ENCODE data around the gene MLLT10. TPM values are rescaled to one million over a fixed set of nuclear protein-coding genes. Genes with fewer than 3 reads are reported as not detected.

Gene MLLT10
- total RNA-seq, 2 donors from 2014 or later, result 55.8 to 62.9 TPM

- Histone ChIP-seq H3K9ac (ENCODE audit: extremely low read depth, low read length, poor library complexity, severe bottlenecking) (peak overlapping the region; percentile 15), H3K36me3 (ENCODE audit: control insufficient read depth, insufficient read depth, low read length) (peaks cover 10% of the 10 kb centered on the region), H3K27ac (ENCODE audit: low read depth, low read length) (peak overlapping the region; percentile 19), H3K27me3 (ENCODE audit: control insufficient read depth, insufficient read depth, low read length, poor library complexity, severe bottlenecking) (no peaks in the 10 kb centered on the region), H3K4me3 (ENCODE audit: low read length) (peak overlapping the region; percentile 69), H3K9me3 (ENCODE audit: control insufficient read depth, low read length) (no peaks in the 10 kb centered on the region), H3K4me1 (ENCODE audit: control insufficient read depth, insufficient read depth, low read length) (peaks cover 26% of the 10 kb centered on the region)
- H3K36me3 Mint-ChIP-seq (ENCODE audit: low read depth), result peaks cover 10% of the 10 kb centered on the region
- peak; percentile 42 for DNase-seq
- H3K4me1 Mint-ChIP-seq, result peaks cover 49% of the 10 kb centered on the region
- 37 to 48% methylated on average over 7 of the region's 8 CpGs for WGBS, 2 experiments (ENCODE audit: insufficient coverage in 1 of 2, insufficient read length in 1 of 2)
- no peaks in the 10 kb centered on the region for H3K27me3 Mint-ChIP-seq (ENCODE audit: insufficient read depth)
- peak overlapping the region; percentile 36 for H3K27ac Mint-ChIP-seq
- H3K9me3 Mint-ChIP-seq, result no peaks in the 10 kb centered on the region
- peak overlapping the region; percentile 82 for H3K4me3 Mint-ChIP-seq
- TF ChIP-seq CTCF (conservative IDR thresholded peaks at IDR 0.05), result no peak
Observed at GRCh38 chr10:21520949-21521348, 13.1 kb upstream of the MLLT10 start.

GRCh38 chr10:21521751-21522533 lies 12.1 kb upstream of the MLLT10 start:
- no peaks in the 10 kb centered on the region for H3K9me3 Mint-ChIP-seq
- H3K4me1 ChIP-seq (ENCODE audit: control insufficient read depth, insufficient read depth, low read length), result peaks cover 26% of the 10 kb centered on the region
- peaks cover 48% of the 10 kb centered on the region for H3K4me1 Mint-ChIP-seq
- H3K4me3 Mint-ChIP-seq, result no peak overlapping the region
- DNase-seq, result peak; percentile 38
- peak overlapping the region; percentile 69 for H3K4me3 ChIP-seq (ENCODE audit: low read length)
- H3K27me3 ChIP-seq (ENCODE audit: control insufficient read depth, insufficient read depth, low read length, poor library complexity, severe bottlenecking), result no peaks in the 10 kb centered on the region
- 72% methylated on average over 2 of the region's 4 CpGs; no CpG with 5 or more reads in 1 of the 2 experiments for WGBS, 2 experiments (ENCODE audit: insufficient coverage in 1 of 2, insufficient read length in 1 of 2)
- H3K27me3 Mint-ChIP-seq (ENCODE audit: insufficient read depth), result no peaks in the 10 kb centered on the region
- H3K36me3 Mint-ChIP-seq (ENCODE audit: low read depth), result peaks cover 10% of the 10 kb centered on the region
- peak overlapping the region; percentile 34 for H3K27ac ChIP-seq (ENCODE audit: low read depth, low read length)
- no peak overlapping the region for H3K9ac ChIP-seq (ENCODE audit: extremely low read depth, low read length, poor library complexity, severe bottlenecking)
- no peaks in the 10 kb centered on the region for H3K9me3 ChIP-seq (ENCODE audit: control insufficient read depth, low read length)
- no peak for TF ChIP-seq CTCF (conservative IDR thresholded peaks at IDR 0.05)
- no peak overlapping the region for H3K27ac Mint-ChIP-seq
- peaks cover 10% of the 10 kb centered on the region for H3K36me3 ChIP-seq (ENCODE audit: control insufficient read depth, insufficient read depth, low read length)

GRCh38 chr10:21522631-21523406 lies 11.2 kb upstream of the MLLT10 start:
- Mint-ChIP-seq H3K9me3 (no peaks in the 10 kb centered on the region), H3K36me3 (ENCODE audit: low read depth) (peaks cover 5% of the 10 kb centered on the region), H3K4me3 (peak overlapping the region; percentile 78), H3K27ac (peak overlapping the region; percentile 95), H3K27me3 (ENCODE audit: insufficient read depth) (no peaks in the 10 kb centered on the region), H3K4me1 (peaks cover 49% of the 10 kb centered on the region)
- DNase-seq, result peak; percentile 58
- Histone ChIP-seq H3K9me3 (ENCODE audit: control insufficient read depth, low read length) (no peaks in the 10 kb centered on the region), H3K36me3 (ENCODE audit: control insufficient read depth, insufficient read depth, low read length) (peaks cover 6% of the 10 kb centered on the region), H3K9ac (ENCODE audit: extremely low read depth, low read length, poor library complexity, severe bottlenecking) (peak overlapping the region; percentile 21), H3K27ac (ENCODE audit: low read depth, low read length) (peak overlapping the region; percentile 96), H3K4me1 (ENCODE audit: control insufficient read depth, insufficient read depth, low read length) (peaks cover 26% of the 10 kb centered on the region), H3K27me3 (ENCODE audit: control insufficient read depth, insufficient read depth, low read length, poor library complexity, severe bottlenecking) (no peaks in the 10 kb centered on the region), H3K4me3 (ENCODE audit: low read length) (peak overlapping the region; percentile 99)
- 20 to 22% methylated on average over 1 of the region's 1 CpG for WGBS, 2 experiments (ENCODE audit: insufficient coverage in 1 of 2, insufficient read length in 1 of 2)
- TF ChIP-seq CTCF (conservative IDR thresholded peaks at IDR 0.05), result peak; percentile 26
